ENCODE data around the gene MDH1B.
A peak's percentile ranks its signal among the peaks of the same experiment; 100 is the strongest.
"Not testable (repeated sequence)": the region's sequence is repeated elsewhere in the genome, so short reads cannot be mapped to it uniquely, and the experiment has no call there.

Gene MDH1B

GRCh38 chr2:206765242-206766056 is at the start of gene MDH1B, which contains the start of gene FASTKD2:
Gene MDH1B (minus strand): TSS chr2:206765328. CDS start chr2:206765271, 57 bp downstream.
Gene FASTKD2 (plus strand): TSS chr2:206765606. CDS start chr2:206766694, 1,088 bp downstream.
- peak; percentile 94 for DNase-seq (ENCODE audit: low read depth)

DNA sequence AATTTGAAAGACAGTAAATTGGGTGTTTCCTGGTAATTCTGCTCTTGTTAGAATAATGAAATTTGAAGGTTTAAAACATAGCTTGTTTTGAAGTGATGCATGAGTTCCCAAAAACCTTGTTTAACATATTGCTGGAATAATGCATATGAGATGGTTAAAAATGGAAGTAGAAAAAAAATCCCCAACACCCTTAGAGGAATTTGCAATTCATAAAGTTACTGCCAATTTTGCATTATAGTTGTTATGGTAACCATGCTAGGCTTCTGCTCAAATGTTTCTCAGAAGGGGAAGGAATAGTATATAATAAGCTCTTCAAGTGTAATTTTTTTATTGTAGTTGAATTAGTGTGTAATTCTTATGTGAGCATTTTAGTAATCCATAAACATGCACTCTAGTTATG is 49.4 kb upstream of the MDH1B start:
- DNase-seq (ENCODE audit: low read depth) = no peak

DNA sequence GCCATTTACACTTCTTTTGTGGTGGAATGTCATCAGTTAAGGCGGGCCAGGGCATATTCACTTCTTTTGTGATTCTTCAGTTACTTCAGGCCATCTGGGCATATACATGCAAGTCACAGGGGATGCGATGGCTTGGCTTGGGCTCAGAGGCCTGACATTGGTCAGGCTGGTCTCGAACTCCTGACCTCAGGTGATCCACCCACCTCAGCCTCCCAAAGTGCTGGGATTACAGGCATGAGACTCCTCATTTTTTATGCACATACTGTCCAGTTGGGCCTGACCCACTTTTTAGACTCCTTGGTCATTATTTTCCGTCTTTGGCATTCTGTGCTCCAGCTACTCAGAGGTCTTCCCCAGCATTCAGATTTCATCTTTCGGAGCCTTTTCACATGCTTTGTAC is 47.3 kb upstream of the MDH1B start:
- DNase-seq (ENCODE audit: low read depth) = not testable (repeated sequence)

DNA sequence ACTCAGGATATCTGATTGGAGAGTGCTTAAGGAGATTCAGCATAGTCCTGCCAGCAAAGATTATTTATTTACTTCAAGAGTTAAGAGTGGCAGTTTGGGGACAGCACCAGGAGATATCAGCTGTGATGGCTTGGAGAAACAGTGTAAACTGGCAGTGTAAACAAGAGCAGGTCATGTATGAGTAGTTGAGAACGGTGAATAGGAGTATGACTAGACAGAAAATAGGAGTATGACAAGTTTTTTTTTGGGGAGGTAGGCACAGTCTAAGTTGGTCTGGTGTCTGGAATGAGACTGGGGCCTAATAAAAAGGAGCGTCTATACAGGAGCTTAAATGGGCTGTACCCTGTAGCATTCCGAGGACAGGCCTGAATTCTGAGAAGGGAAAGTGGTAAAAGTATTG is 42.5 kb upstream of the MDH1B start:
- not testable (repeated sequence) for DNase-seq (ENCODE audit: low read depth)

DNA sequence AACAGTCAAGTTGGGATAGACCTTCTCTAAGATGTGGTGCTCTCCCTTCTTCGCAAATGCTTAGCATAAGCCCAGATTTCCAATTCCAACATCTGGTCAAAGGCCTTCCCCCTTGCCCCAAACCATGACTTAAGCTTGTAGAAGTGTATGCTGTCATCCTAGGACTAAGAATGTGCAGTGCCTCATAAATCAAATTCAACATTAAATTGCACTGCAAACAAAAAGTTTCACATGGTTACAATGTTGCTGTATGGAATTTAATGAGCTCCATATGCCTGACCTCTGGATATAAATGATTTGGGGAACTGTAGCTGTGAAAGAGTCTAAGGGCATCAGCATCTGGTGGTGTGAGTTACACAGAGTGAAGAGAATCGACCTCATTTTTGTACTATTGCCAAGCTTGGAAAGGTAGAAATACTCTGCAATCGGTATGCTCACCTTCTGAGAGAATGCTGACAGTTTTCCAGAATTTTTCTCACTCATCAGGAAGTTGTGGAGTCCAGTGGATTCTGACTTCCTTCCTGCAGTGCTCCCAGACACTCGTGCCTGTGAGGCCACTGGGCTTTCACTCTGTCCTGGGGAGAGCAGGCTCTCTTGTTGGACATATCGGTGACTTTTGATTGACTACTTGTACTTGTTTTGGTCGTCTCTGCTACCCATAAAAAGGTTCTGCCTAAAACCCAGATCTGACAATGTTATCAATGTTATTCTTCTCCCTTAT is 40.9 kb upstream of the MDH1B start:
- DNase-seq (ENCODE audit: low read depth) = no peak

DNA sequence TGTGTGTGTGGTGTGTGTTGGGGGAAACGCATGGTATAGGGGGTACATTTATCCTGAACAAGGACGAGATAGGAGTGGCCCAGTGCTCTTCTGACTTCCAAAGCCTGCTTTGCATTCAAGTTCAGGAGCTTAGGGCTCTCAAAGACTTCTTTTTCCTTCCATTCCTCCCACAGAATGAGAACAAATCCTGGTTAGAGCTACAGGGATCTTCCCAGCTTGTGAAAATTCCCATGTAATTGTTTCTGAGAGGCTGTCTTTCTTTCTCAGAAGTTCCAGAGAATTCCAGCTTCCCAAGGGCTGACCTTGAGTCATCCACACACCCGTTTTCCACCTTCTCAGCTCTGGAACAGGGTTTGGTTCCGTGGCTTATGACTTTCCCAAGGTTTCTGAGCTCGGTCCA is 39.2 kb upstream of the MDH1B start:
- peak; percentile 27 for DNase-seq (ENCODE audit: low read depth)

- DNase-seq (ENCODE audit: low read depth) = no peak
These were observed 37.8 kb upstream of the MDH1B start for GRCh38 chr2:206802654-206803514.

- no peak for DNase-seq (ENCODE audit: low read depth)
These were observed 36.5 kb upstream of the MDH1B start for GRCh38 chr2:206801418-206802189.

DNA sequence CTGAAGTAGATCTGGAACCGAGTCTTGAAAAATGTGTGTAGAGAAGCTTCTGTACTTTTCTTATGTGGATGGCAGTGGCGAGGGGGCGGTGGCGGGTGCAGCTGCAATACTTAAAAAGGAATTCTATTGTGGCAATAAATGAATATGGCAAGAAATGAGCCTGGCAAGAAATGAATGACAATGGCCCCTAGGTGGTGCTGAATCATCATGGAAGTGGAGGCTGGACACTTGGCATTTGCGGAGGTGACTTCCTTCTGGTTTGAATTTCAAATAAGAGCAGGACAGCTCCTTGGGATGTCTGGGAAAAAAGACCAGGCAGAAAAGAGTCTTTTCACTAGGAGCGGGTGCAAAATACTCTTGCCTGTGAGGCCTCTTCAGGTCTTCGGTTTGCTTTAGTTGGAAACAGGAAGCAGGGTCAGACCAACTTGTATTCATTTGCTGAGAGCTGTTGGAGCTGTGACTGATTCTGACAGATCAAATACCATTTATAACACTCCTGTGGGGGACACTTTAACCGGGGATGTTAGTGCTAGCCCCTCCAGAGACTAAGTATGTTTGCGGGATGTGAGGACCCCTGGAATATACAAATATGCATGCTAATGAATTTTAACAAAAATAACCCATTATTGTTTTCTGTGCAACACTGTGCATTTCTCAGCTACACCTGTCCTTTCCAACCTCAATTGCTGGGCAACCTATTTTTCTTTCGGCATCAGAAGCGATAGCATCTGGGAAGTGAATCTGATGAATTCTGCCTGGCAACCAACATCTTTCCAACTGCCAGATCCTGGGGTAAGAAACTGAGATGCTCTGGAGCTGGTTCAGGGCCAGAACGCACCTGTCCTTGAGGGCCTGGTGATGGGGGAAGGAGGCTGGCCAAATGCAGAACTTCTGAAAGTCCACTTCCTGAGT is 35.6 kb upstream of the MDH1B start:
- DNase-seq (ENCODE audit: low read depth) = peak; percentile 65

- DNase-seq (ENCODE audit: low read depth) = peak; percentile 46
These were observed 34.0 kb upstream of the MDH1B start for GRCh38 chr2:206799083-206799482.

DNA sequence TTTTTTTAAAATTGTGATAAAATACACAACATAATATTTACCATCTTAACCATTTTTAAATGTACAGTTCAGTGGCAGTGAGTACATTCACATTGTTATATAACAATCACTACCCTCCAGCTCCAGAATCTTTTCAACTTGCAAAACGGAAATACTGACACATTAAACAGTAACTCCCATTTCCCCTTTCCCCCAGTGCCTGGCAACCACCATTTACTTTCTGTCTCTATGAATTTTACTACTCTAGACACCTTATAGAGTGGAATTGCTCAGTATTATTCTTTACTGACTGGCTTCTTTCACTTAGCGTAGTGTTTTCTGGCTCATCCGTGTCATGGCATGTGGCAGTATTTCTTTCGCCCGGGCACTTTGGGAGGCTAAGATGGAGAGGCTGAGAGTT is 32.9 kb upstream of the MDH1B start:
- no peak for DNase-seq (ENCODE audit: low read depth)

GRCh38 chr2:206797376-206797775 is 32.2 kb upstream of the MDH1B start:
- no peak for DNase-seq (ENCODE audit: low read depth)

DNA sequence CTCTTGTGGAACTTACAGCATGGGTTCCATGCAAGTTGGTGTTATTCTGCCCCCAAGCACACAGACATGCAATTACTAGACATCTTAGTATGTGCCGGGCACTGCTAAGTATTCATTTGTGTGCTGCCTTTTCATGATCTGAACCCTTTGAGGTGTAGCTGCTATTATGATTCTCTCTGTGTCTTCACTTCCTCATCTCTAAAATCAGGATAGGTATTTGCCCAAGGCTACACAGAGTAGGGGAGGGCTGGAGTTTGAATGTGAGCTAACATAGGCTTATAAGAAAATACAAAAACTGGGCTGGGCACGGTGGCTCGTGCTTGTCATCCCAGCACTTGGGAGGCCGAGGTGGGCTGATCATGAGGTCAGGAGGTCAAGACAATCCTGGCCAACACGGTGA is 27.5 kb upstream of the MDH1B start:
- DNase-seq (ENCODE audit: low read depth) = no peak

- no peak for DNase-seq (ENCODE audit: low read depth)
These were observed 25.3 kb upstream of the MDH1B start for GRCh38 chr2:206790311-206790935.

- no peak for DNase-seq (ENCODE audit: low read depth)
These were observed 19.6 kb upstream of the MDH1B start for GRCh38 chr2:206784559-206785353.

GRCh38 chr2:206783718-206784117 is 18.6 kb upstream of the MDH1B start:
- no peak for DNase-seq (ENCODE audit: low read depth)

- no peak for DNase-seq (ENCODE audit: low read depth)
These were observed 15.5 kb upstream of the MDH1B start for GRCh38 chr2:206780671-206781070.

DNA sequence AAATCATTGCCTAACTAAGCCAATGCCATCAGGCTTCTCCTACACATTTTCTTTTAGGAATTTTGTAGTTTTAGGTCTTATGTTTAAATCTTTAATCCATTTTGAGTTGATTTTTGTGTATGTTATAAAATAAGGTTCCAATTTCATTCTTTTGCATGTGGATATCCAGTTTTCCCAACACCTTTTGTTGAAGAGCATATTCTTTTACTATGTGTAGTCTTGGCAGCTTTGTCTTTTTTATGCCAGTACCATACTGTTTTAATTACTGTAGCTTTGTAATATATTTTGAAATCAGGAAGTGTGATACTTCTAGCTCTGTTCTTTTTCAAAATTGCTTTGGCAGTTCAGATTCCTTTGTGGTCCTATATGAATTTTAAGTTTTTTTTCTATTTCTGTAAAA is 11.3 kb upstream of the MDH1B start:
- no peak for DNase-seq (ENCODE audit: low read depth)

DNA sequence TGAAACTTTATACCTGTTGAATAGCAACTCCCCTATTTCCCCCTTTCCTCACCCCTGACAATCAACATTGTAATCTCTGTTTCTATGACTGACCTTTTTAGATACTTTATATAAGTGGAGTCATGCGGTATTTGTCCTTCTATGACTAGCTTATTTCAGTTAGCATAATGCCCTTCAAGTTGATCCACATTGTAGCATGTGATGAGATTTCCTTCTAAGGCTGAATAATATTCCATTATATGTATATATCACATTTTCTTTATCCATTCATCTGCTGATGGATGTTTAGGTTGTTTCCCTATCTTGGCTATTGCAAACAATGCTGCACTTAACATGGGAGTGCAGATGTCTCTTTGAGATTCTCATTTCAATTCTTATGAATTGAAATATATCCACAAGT is 9.7 kb upstream of the MDH1B start:
- DNase-seq (ENCODE audit: low read depth) = no peak

Measured in stromal cell of bone marrow (primary cell).